Breast epithelium (tissue), 3 donors: Measurements from ENCODE around the gene LLGL1.

Experiments
- POLR2A ChIP-seq: fragments of 450-650 bp; IDR thresholded peaks from one replicate; pipeline ENCODE4 v1.6.1; 2016; ENCODE audit warnings: antibody characterized with exemption, mild to moderate bottlenecking, moderate library complexity
- TF ChIP-seq, protein P1 (sequence below), 3 donors: fragments of 450-650 bp; IDR thresholded peaks; one replicate each; pipeline ENCODE4 v1.5.1; 2016 to 2017; ENCODE audit warnings: antibody characterized with exemption in 3 of 3, mild to moderate bottlenecking in 3 of 3, moderate library complexity in 3 of 3

DNA sequence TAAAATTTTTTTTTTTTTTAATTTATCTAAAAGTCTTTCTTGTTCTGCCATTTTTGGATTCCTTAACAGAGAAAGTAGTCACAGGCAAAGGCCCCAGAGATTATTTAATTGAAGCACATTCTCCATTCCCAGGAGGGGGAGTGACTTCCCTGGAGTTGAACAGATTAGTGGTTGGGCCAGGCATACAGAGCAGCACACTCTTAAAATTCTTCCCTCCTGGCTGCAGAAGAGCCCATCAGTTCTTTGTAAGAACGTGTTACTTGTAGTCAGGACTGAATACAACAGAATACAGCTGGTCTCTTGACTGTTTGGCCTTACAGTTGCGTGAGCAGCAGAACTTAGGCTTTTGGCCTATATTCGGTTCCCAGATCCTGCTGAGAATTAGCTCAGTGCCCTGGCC lies 40.0 kb upstream of the LLGL1 start:
- TF ChIP-seq, protein P1, sequence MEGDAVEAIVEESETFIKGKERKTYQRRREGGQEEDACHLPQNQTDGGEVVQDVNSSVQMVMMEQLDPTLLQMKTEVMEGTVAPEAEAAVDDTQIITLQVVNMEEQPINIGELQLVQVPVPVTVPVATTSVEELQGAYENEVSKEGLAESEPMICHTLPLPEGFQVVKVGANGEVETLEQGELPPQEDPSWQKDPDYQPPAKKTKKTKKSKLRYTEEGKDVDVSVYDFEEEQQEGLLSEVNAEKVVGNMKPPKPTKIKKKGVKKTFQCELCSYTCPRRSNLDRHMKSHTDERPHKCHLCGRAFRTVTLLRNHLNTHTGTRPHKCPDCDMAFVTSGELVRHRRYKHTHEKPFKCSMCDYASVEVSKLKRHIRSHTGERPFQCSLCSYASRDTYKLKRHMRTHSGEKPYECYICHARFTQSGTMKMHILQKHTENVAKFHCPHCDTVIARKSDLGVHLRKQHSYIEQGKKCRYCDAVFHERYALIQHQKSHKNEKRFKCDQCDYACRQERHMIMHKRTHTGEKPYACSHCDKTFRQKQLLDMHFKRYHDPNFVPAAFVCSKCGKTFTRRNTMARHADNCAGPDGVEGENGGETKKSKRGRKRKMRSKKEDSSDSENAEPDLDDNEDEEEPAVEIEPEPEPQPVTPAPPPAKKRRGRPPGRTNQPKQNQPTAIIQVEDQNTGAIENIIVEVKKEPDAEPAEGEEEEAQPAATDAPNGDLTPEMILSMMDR (IDR thresholded peaks at IDR 0.05) = no peak
- no peak for TF ChIP-seq POLR2A
